Hepatocyte (in vitro differentiated cells): ENCODE results near the gene BCL2. TPM values are rescaled to one million over a fixed set of nuclear protein-coding genes. Genes with fewer than 3 reads are reported as not detected.

Experiments used
- DNase-seq: peaks from one replicate; pipeline ENCODE4 v3.0.0-alpha.2; 2016; ENCODE audit warnings: low spot score
- H2AFZ ChIP-seq: fragments of 200-600 bp; sonication (generic); 2 replicates; pipeline ENCODE4 v1.6.0; 2016; ENCODE audit warnings: antibody characterized with exemption, mild to moderate bottlenecking
- H3K27ac ChIP-seq: fragments of 200-600 bp; sonication (generic); 2 replicates; pipeline ENCODE4 v1.5.1; 2016; ENCODE audit warnings: mild to moderate bottlenecking
- H3K27me3 ChIP-seq: fragments of 200-600 bp; sonication (generic); 2 replicates; pipeline ENCODE4 v1.6.1; 2016
- H3K36me3 ChIP-seq: fragments of 200-600 bp; sonication (generic); replicated peaks from 2 replicates; pipeline ENCODE4 v1.5.1; 2016; ENCODE audit warnings: low read depth; ENCODE audit not compliant: insufficient read depth
- H3K4me1 ChIP-seq: fragments of 200-600 bp; sonication (generic); 2 replicates; pipeline ENCODE4 v1.5.1; 2016; ENCODE audit warnings: mild to moderate bottlenecking, moderate library complexity; ENCODE audit not compliant: insufficient read depth
- H3K4me2 ChIP-seq: fragments of 200-600 bp; sonication (generic); 2 replicates; pipeline ENCODE4 v1.6.0; 2016
- H3K4me3 ChIP-seq: fragments of 200-600 bp; sonication (generic); 2 replicates; pipeline ENCODE4 v1.5.1; 2016; ENCODE audit warnings: mild to moderate bottlenecking
- H3K79me2 ChIP-seq: fragments of 200-600 bp; sonication (generic); 2 replicates; pipeline ENCODE4 v1.6.0; 2017; ENCODE audit warnings: mild to moderate bottlenecking
- H3K9me2 ChIP-seq: fragments of 200-600 bp; sonication (generic); replicated peaks from 2 replicates; pipeline ENCODE4 v1.6.0; 2017; ENCODE audit warnings: mild to moderate bottlenecking; ENCODE audit not compliant: insufficient read depth
- H3K9me3 ChIP-seq: fragments of 200-600 bp; sonication (generic); 2 replicates; pipeline ENCODE4 v1.5.1; 2016; ENCODE audit warnings: low read depth, mild to moderate bottlenecking
- H4K20me1 ChIP-seq: fragments of 200-600 bp; sonication (generic); 2 replicates; pipeline ENCODE4 v1.6.0; 2016; ENCODE audit warnings: mild to moderate bottlenecking; ENCODE audit not compliant: insufficient read depth, poor library complexity, severe bottlenecking
- EZH2 ChIP-seq: fragments of 200-600 bp; sonication (generic); IDR thresholded peaks from 2 replicates; pipeline ENCODE4 v1.6.1; 2016; ENCODE audit warnings: antibody characterized with exemption, mild to moderate bottlenecking, borderline replicate concordance
- EZH2phosphoT487 ChIP-seq: fragments of 200-600 bp; sonication (generic); IDR thresholded peaks from one replicate; pipeline ENCODE4 v1.6.1; 2018; ENCODE audit warnings: antibody characterized with exemption, mild to moderate bottlenecking, low read depth, moderate library complexity; ENCODE audit not compliant: unreplicated experiment, severe bottlenecking
- WGBS: methylation state at CpG from one replicate; pipeline ENCODE4 v1.1.6; 2016; ENCODE audit warnings: low lambda C conversion rate; ENCODE audit errors: missing lambda C conversion rate; 5-methylcytosine and 5-hydroxymethylcytosine counted together
- polyA plus RNA-seq: library from polyadenylated mRNA; unstranded; fragments of >200 nt; fragmentation: Nextera tagmentation; extraction: Ambion mirVana; gene quantifications from 2 replicates; pipeline ENCODE4 v1.2.1, GENCODE V29; 2016
- total RNA-seq: library from RNA; depleted of rRNA; stranded (reverse); fragments of >200 nt; gene quantifications from 2 replicates; pipeline ENCODE4 v1.2.3, GENCODE V29; 2014
- TF ChIP-seq, protein P1 (sequence below): fragments of 200-600 bp; sonication (generic); IDR thresholded peaks from 2 replicates; pipeline ENCODE4 v1.5.1; 2016; ENCODE audit warnings: antibody characterized with exemption, mild to moderate bottlenecking; ENCODE audit not compliant: poor library complexity

BCL2 gene
- total and polyA plus RNA-seq, 2 experiments from 2014 or later: 1.0 to 11.4 TPM

DNA sequence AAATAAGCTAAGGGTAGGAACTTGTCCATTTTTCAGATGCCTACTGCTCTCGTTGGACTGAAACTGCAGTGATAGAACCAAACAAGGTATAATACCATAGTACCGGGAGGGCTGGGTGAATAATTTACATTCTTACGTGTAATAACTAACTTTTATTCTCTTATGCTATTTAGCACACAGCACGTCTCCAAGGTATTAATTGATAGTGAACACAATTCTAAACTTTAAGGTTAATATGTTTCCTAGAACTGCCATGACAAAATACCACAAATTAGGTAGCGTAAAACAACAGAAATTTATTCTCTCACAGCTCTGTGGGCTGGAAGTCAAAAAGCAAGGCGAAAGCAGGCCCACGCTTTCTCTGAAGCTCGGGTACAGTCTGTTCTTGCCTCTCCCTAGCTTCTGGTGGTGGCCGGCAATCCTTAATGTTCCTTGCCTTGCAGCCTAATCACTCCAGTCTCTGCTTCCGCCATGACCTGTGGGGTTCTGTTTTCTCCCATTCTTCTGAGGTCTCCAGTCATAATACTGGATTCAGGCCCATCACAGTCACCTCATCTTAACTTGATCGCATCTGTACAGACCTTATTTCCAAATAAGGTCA is 5.6 kb upstream of the BCL2 start:
- TF ChIP-seq, protein P1, sequence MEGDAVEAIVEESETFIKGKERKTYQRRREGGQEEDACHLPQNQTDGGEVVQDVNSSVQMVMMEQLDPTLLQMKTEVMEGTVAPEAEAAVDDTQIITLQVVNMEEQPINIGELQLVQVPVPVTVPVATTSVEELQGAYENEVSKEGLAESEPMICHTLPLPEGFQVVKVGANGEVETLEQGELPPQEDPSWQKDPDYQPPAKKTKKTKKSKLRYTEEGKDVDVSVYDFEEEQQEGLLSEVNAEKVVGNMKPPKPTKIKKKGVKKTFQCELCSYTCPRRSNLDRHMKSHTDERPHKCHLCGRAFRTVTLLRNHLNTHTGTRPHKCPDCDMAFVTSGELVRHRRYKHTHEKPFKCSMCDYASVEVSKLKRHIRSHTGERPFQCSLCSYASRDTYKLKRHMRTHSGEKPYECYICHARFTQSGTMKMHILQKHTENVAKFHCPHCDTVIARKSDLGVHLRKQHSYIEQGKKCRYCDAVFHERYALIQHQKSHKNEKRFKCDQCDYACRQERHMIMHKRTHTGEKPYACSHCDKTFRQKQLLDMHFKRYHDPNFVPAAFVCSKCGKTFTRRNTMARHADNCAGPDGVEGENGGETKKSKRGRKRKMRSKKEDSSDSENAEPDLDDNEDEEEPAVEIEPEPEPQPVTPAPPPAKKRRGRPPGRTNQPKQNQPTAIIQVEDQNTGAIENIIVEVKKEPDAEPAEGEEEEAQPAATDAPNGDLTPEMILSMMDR: no peak
- TF ChIP-seq EZH2: no peak
- no peak for TF ChIP-seq EZH2phosphoT487
- WGBS: 89% methylated on average over 11 of the region's 11 CpGs
- DNase-seq: no peak
- H3K27me3 ChIP-seq: no peaks in the 10 kb centered on the region
- H3K4me1 ChIP-seq: peaks cover 13% of the 10 kb centered on the region
- H2AFZ ChIP-seq: no peak overlapping the region
- H3K4me3 ChIP-seq: no peak overlapping the region
- H4K20me1 ChIP-seq: no peaks in the 10 kb centered on the region
- H3K79me2 ChIP-seq: no peaks in the 10 kb centered on the region
- no peak overlapping the region for H3K27ac ChIP-seq
- no peak overlapping the region for H3K4me2 ChIP-seq
- H3K9me3 ChIP-seq: no peaks in the 10 kb centered on the region
- H3K36me3 ChIP-seq: no peaks in the 10 kb centered on the region
- no peaks in the 10 kb centered on the region for H3K9me2 ChIP-seq

DNA sequence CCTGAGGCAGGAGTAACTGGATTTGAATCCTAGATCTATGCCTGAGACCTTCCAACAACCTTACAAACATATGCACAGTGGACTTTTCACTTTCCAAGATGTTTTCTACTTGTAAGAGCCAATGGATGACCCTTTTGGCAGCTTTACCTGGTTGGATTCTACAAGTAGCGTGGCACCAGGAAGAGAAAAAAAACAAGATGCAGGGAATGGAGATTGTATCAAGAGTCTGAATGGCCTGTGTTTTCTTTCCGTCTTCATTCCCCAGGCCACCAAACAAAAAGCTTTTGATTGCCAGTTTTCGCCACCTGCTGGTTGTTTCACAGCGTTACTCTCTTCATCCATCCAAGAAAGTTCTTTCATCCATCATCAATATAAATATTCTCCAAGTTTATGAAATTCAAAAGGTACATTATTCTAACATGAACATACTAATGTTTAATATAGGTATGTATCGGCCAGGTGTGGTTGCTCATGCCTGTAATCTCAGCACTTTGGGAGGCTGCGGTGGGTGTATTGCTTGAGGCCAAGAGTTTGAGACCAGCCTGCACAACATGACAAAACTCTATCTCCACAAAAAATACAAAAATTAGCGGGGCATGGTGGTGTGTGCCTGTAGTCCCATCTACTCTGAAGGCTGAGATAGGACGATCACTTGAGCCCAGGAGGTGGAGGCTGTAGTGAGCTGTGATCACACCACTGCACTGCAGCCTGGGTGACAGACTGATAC is 3.5 kb upstream of the BCL2 start:
- Histone ChIP-seq H3K27me3 (peaks cover 8% of the 10 kb centered on the region), H3K4me3 (no peak overlapping the region), H3K4me1 (peaks cover 13% of the 10 kb centered on the region), H3K9me2 (no peaks in the 10 kb centered on the region), H3K79me2 (peaks cover 3% of the 10 kb centered on the region), H3K27ac (no peak overlapping the region), H3K36me3 (no peaks in the 10 kb centered on the region), H3K9me3 (no peaks in the 10 kb centered on the region), H2AFZ (no peak overlapping the region), H3K4me2 (no peak overlapping the region), H4K20me1 (no peaks in the 10 kb centered on the region)
- TF ChIP-seq, protein P1: peak; percentile 84
- no peak for TF ChIP-seq EZH2phosphoT487
- TF ChIP-seq EZH2: no peak
- WGBS: 32% methylated on average over 8 of the region's 8 CpGs
- DNase-seq: peak; percentile 84

DNA sequence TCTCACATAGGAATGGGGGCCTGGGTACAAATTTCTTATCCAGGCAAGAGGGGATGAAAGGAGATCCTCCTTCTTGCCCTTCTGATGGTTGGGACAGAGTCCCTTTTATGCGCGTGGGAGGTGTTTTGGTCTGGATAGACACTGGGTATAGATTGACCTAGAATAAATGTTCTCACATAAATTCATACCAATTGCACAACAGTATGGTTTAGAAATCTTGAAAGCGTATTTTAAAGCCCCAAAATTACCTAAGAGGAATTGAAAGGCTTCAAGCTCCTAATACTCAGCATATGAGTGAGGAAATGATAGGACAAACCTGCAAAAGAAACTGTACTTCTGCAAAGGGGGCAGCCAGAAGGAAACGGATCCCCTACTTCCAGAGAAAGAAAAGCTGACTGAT is 2.6 kb upstream of the BCL2 start:
- TF ChIP-seq EZH2 (no peak), EZH2phosphoT487 (no peak)
- TF ChIP-seq, protein P1: no peak
- Histone ChIP-seq H4K20me1 (peaks cover 5% of the 10 kb centered on the region), H2AFZ (no peak overlapping the region), H3K27ac (no peak overlapping the region), H3K9me3 (no peaks in the 10 kb centered on the region), H3K36me3 (no peaks in the 10 kb centered on the region), H3K79me2 (peaks cover 3% of the 10 kb centered on the region), H3K9me2 (no peaks in the 10 kb centered on the region), H3K4me1 (peaks cover 13% of the 10 kb centered on the region), H3K4me2 (no peak overlapping the region), H3K4me3 (no peak overlapping the region), H3K27me3 (peaks cover 10% of the 10 kb centered on the region)
- DNase-seq: no peak
- WGBS: 85% methylated on average over 4 of the region's 4 CpGs
